MM.1S (cell line): Measurements from ENCODE around the gene ZNF487.
A peak's percentile ranks its signal among the peaks of the same experiment; 100 is the strongest.

Experiments used
- DNase-seq: peaks from one replicate; pipeline ENCODE4 v3.0.0-alpha.2; 2015
- H2AFZ ChIP-seq: fragments of 300-600 bp; sonication (generic); 2 replicates; pipeline ENCODE4 v1.6.0; 2016; ENCODE audit warnings: antibody characterized with exemption, low read length
- H3F3A ChIP-seq: fragments of 300-600 bp; sonication (generic); 2 replicates; pipeline ENCODE4 v1.6.1; 2016; ENCODE audit warnings: mild to moderate bottlenecking, antibody characterized with exemption, low read length, moderate library complexity, mixed read lengths; ENCODE audit not compliant: insufficient read depth
- H3K27ac ChIP-seq: fragments of 300-600 bp; sonication (generic); 2 replicates; pipeline ENCODE4 v1.5.1; 2016; ENCODE audit warnings: mild to moderate bottlenecking, low read length
- H3K27me3 ChIP-seq: fragments of 300-600 bp; sonication (generic); replicated peaks from 2 replicates; pipeline ENCODE4 v1.6.0; 2016; ENCODE audit warnings: low read length; ENCODE audit not compliant: insufficient read depth
- H3K36me3 ChIP-seq: fragments of 300-600 bp; sonication (generic); replicated peaks from 2 replicates; pipeline ENCODE4 v1.6.1; 2016; ENCODE audit warnings: mild to moderate bottlenecking, low read length, mixed read lengths; ENCODE audit not compliant: insufficient read depth
- H3K4me1 ChIP-seq: fragments of 300-600 bp; sonication (generic); 2 replicates; pipeline ENCODE4 v1.6.1; 2016; ENCODE audit warnings: low read length, mixed read lengths
- H3K4me2 ChIP-seq: fragments of 300-600 bp; sonication (generic); 2 replicates; pipeline ENCODE4 v1.6.0; 2016; ENCODE audit warnings: low read depth, low read length
- H3K4me3 ChIP-seq: fragments of 300-600 bp; sonication (generic); 2 replicates; pipeline ENCODE4 v1.5.1; 2016; ENCODE audit warnings: low read length, mixed read lengths
- H3K79me2 ChIP-seq: fragments of 300-600 bp; sonication (generic); 2 replicates; pipeline ENCODE4 v1.6.1; 2016; ENCODE audit warnings: mixed run types, low read length, mixed read lengths
- H3K9ac ChIP-seq: fragments of 300-600 bp; sonication (generic); 2 replicates; pipeline ENCODE4 v1.6.1; 2016; ENCODE audit warnings: low read length, mixed read lengths
- H3K9me2 ChIP-seq: fragments of 300-600 bp; sonication (generic); replicated peaks from 2 replicates; pipeline ENCODE4 v1.6.1; 2016; ENCODE audit warnings: mild to moderate bottlenecking, low read length, mixed read lengths; ENCODE audit not compliant: insufficient read depth
- H3K9me3 ChIP-seq: fragments of 300-600 bp; sonication (generic); replicated peaks from 2 replicates; pipeline ENCODE4 v1.6.1; 2016; ENCODE audit warnings: mild to moderate bottlenecking, low read length, mixed read lengths; ENCODE audit not compliant: insufficient read depth
- H4K20me1 ChIP-seq: fragments of 300-600 bp; sonication (generic); 2 replicates; pipeline ENCODE4 v1.6.1; 2016; ENCODE audit warnings: mild to moderate bottlenecking, low read length, moderate library complexity, mixed read lengths; ENCODE audit not compliant: insufficient read depth
- CTCF ChIP-seq: fragments of 300-600 bp; sonication (generic); IDR thresholded peaks from 2 replicates; pipeline ENCODE4 v1.5.1; 2016; ENCODE audit warnings: antibody characterized with exemption, low read length, mixed read lengths
- EZH2 ChIP-seq: fragments of 300-600 bp; sonication (generic); optimal IDR thresholded peaks from 2 replicates; pipeline ENCODE3; 2017; ENCODE audit warnings: low read depth, mild to moderate bottlenecking, antibody characterized with exemption, low read length, mixed read lengths
- EZH2phosphoT487 ChIP-seq: fragments of 300-600 bp; sonication (generic); IDR thresholded peaks from 2 replicates; pipeline ENCODE4 v1.6.1; 2018; ENCODE audit warnings: antibody characterized with exemption, low read length

ZNF487 gene

GRCh38 chr10:43404704-43405084 lies 32.2 kb upstream of the ZNF487 start:
- TF ChIP-seq EZH2, result no peak
- no peak for TF ChIP-seq EZH2phosphoT487
- no peak for TF ChIP-seq CTCF
- no peak overlapping the region for H2AFZ ChIP-seq
- H3K27ac ChIP-seq, result peak overlapping the region; percentile 100
- peaks cover 3% of the 10 kb centered on the region; the same call in 1 of the 2 replicates for H3K36me3 ChIP-seq
- DNase-seq, result peak; percentile 66
- H3K4me2 ChIP-seq, result peak overlapping the region; percentile 91
- peaks cover 92% of the 10 kb centered on the region for H3K79me2 ChIP-seq
- H4K20me1 ChIP-seq, result peaks cover 51% of the 10 kb centered on the region
- H3K4me3 ChIP-seq, result peak overlapping the region; percentile 91
- H3K4me1 ChIP-seq, result peaks cover 41% of the 10 kb centered on the region
- no peaks in the 10 kb centered on the region for H3K9me2 ChIP-seq
- peak overlapping the region; percentile 100 for H3K9ac ChIP-seq
- no peaks in the 10 kb centered on the region for H3K27me3 ChIP-seq
- peaks cover 81% of the 10 kb centered on the region for H3F3A ChIP-seq
- H3K9me3 ChIP-seq, result no peaks in the 10 kb centered on the region

- H3K4me2 ChIP-seq, result peak overlapping the region; percentile 91
- no peak overlapping the region for H2AFZ ChIP-seq
- H3K4me1 ChIP-seq, result peaks cover 24% of the 10 kb centered on the region
- peak overlapping the region; percentile 91 for H3K4me3 ChIP-seq
- H3K27ac ChIP-seq, result peak overlapping the region; percentile 100
- H4K20me1 ChIP-seq, result peaks cover 30% of the 10 kb centered on the region
- no peaks in the 10 kb centered on the region for H3K9me2 ChIP-seq
- peak; percentile 69 for DNase-seq
- no peaks in the 10 kb centered on the region for H3K9me3 ChIP-seq
- H3K36me3 ChIP-seq, result no peaks in the 10 kb centered on the region
- TF ChIP-seq EZH2phosphoT487, result no peak
- no peak for TF ChIP-seq EZH2
- no peak for TF ChIP-seq CTCF
- H3K27me3 ChIP-seq, result no peaks in the 10 kb centered on the region
- H3K9ac ChIP-seq, result peak overlapping the region; percentile 100
- H3F3A ChIP-seq, result peaks cover 62% of the 10 kb centered on the region
- peaks cover 67% of the 10 kb centered on the region for H3K79me2 ChIP-seq
Measured at GRCh38 chr10:43407148-43407575, 29.7 kb upstream of the ZNF487 start.

GRCh38 chr10:43407576-43408330 lies 29.2 kb upstream of the ZNF487 start:
- Histone ChIP-seq H3K79me2 (peaks cover 61% of the 10 kb centered on the region), H3K9me2 (no peaks in the 10 kb centered on the region), H3K9ac (peak overlapping the region; percentile 100), H2AFZ (no peak overlapping the region), H3K36me3 (no peaks in the 10 kb centered on the region), H3K4me3 (peak overlapping the region; percentile 91), H4K20me1 (peaks cover 24% of the 10 kb centered on the region), H3F3A (peaks cover 56% of the 10 kb centered on the region), H3K4me2 (peak overlapping the region; percentile 88), H3K27me3 (no peaks in the 10 kb centered on the region), H3K4me1 (peaks cover 18% of the 10 kb centered on the region), H3K9me3 (no peaks in the 10 kb centered on the region), H3K27ac (peak overlapping the region; percentile 100)
- TF ChIP-seq EZH2phosphoT487, result no peak
- TF ChIP-seq EZH2, result no peak
- peak; percentile 40 for TF ChIP-seq CTCF
- peak; percentile 94 for DNase-seq
